A673 (cell line): ENCODE data around the gene PEX16.

Experiments
- EZH2 ChIP-seq: fragments of 200-600 bp; sonication (generic); IDR thresholded peaks from 2 replicates; pipeline ENCODE4 v1.6.1; 2017; ENCODE audit warnings: borderline replicate concordance, low read depth, mild to moderate bottlenecking, mixed read lengths, antibody characterized with exemption, low read length; ENCODE audit not compliant: poor library complexity, severe bottlenecking
- TF ChIP-seq, protein P1 (sequence below): fragments of 300-800, 200-600 bp; sonication (generic); conservative IDR thresholded peaks from 2 replicates; pipeline ENCODE4 v1.5.1; 2017; ENCODE audit warnings: low read depth, mild to moderate bottlenecking, antibody characterized with exemption, low read length, moderate library complexity, mixed read lengths

DNA sequence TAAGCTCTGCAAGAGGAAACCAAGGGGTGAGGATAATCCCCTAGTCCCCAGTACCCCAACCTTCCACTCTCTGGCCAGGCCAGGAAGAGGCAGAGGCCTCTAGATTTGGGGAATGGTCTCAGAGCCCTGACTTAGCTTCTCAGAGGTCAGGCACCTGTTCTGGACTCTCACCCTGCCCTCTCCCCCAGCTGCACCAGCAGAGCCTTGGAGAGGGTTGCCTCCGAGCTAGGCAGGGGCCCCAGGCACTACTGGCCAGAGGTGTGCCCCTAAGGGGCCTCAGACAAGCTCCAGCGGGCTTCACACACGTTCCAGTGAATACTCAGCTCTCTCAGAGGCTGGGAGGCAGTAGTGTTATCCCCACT is 18.6 kb downstream of the PEX16 start:
- TF ChIP-seq, protein P1, sequence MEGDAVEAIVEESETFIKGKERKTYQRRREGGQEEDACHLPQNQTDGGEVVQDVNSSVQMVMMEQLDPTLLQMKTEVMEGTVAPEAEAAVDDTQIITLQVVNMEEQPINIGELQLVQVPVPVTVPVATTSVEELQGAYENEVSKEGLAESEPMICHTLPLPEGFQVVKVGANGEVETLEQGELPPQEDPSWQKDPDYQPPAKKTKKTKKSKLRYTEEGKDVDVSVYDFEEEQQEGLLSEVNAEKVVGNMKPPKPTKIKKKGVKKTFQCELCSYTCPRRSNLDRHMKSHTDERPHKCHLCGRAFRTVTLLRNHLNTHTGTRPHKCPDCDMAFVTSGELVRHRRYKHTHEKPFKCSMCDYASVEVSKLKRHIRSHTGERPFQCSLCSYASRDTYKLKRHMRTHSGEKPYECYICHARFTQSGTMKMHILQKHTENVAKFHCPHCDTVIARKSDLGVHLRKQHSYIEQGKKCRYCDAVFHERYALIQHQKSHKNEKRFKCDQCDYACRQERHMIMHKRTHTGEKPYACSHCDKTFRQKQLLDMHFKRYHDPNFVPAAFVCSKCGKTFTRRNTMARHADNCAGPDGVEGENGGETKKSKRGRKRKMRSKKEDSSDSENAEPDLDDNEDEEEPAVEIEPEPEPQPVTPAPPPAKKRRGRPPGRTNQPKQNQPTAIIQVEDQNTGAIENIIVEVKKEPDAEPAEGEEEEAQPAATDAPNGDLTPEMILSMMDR = no peak
- TF ChIP-seq EZH2 = no peak
